Thyroid gland (tissue), 4 donors: ENCODE measurements around the gene COL19A1. TPM values are rescaled to one million over a fixed set of nuclear protein-coding genes. Genes with fewer than 3 reads are reported as not detected.

Experiments used
- DNase-seq, 2 donors: peaks; one replicate each; pipeline ENCODE4 v3.0.0-alpha.2; 2019
- H3K27ac ChIP-seq, 3 donors: fragments of 200-600 bp; sonication (generic); 1 replicate in 2 of 3; 2 replicates in 1 of 3; pipeline ENCODE4 v1.5.1; 2016 to 2019; ENCODE audit warnings: mild to moderate bottlenecking in 1 of 3, moderate library complexity in 1 of 3
- H3K27me3 ChIP-seq: fragments of 200-600 bp; sonication (generic); one replicate; pipeline ENCODE4 v1.5.1; 2019
- H3K36me3 ChIP-seq, 2 donors: fragments of 200-600 bp; sonication (generic); one replicate each; pipeline ENCODE4 v1.5.1; 2016 to 2019
- H3K4me1 ChIP-seq, 2 donors: fragments of 200-600 bp; sonication (generic); one replicate each; pipeline ENCODE4 v1.5.1; 2017 to 2019
- H3K4me3 ChIP-seq, 3 donors: fragments of 200-600 bp; sonication (generic); replicated peaks in 1 of 3; 1 replicate in 2 of 3; 2 replicates in 1 of 3; pipeline ENCODE4 v1.5.1; 2016; ENCODE audit warnings: mild to moderate bottlenecking in 1 of 3
- H3K9me3 ChIP-seq: fragments of 200-600 bp; sonication (generic); one replicate; pipeline ENCODE4 v1.5.1; 2017
- POLR2A ChIP-seq, 2 donors: fragments of 450-650 bp; IDR thresholded peaks; one replicate each; pipeline ENCODE4 v1.6.1; 2017; ENCODE audit warnings: antibody characterized with exemption in 2 of 2, mild to moderate bottlenecking in 2 of 2, moderate library complexity in 1 of 2
- WGBS, 2 donors: methylation state at CpG; one replicate each; pipeline ENCODE4 v1.1.5; 2017; 5-methylcytosine and 5-hydroxymethylcytosine counted together
- intact Hi-C: fragments of 100-400 bp; cut with DNase I; formaldehyde crosslinking; loops from one replicate; pipeline ENCODE4 v1.15.1; 2023
- total RNA-seq, 4 donors: library from RNA; depleted of rRNA; stranded (reverse); fragments of >200 nt; gene quantifications; one replicate each; pipeline ENCODE4 v1.2.3, GENCODE V29; 2016
- TF ChIP-seq, protein P1 (sequence below), 6 experiments: fragments of 200-600 bp in 3 of 6; fragments of 450-650 bp in 3 of 6; sonication (generic) in 3 of 6; IDR thresholded peaks; one replicate each; pipeline ENCODE4 v1.5.1; 2016 to 2019; ENCODE audit warnings: antibody characterized with exemption in 6 of 6, mild to moderate bottlenecking in 2 of 6, inconsistent platforms in 1 of 6, moderate library complexity in 1 of 6

COL19A1 gene
- total RNA-seq, 4 donors from 2014 or later, result not detected

- H3K27me3 ChIP-seq, result no peaks in the 10 kb centered on the region
- H3K27ac ChIP-seq, result no peak overlapping the region
- H3K36me3 ChIP-seq, result no peaks in the 10 kb centered on the region
- intact Hi-C loops, result no loop called here
- no peaks in the 10 kb centered on the region for H3K9me3 ChIP-seq
- 92 to 95% methylated on average over 6 of the region's 6 CpGs for WGBS, 2 donors
- H3K4me1 ChIP-seq, result no peaks in the 10 kb centered on the region
- no peak overlapping the region for H3K4me3 ChIP-seq
- no peak for DNase-seq
- TF ChIP-seq POLR2A (IDR thresholded peaks at IDR 0.05), result no peak
- TF ChIP-seq, protein P1, sequence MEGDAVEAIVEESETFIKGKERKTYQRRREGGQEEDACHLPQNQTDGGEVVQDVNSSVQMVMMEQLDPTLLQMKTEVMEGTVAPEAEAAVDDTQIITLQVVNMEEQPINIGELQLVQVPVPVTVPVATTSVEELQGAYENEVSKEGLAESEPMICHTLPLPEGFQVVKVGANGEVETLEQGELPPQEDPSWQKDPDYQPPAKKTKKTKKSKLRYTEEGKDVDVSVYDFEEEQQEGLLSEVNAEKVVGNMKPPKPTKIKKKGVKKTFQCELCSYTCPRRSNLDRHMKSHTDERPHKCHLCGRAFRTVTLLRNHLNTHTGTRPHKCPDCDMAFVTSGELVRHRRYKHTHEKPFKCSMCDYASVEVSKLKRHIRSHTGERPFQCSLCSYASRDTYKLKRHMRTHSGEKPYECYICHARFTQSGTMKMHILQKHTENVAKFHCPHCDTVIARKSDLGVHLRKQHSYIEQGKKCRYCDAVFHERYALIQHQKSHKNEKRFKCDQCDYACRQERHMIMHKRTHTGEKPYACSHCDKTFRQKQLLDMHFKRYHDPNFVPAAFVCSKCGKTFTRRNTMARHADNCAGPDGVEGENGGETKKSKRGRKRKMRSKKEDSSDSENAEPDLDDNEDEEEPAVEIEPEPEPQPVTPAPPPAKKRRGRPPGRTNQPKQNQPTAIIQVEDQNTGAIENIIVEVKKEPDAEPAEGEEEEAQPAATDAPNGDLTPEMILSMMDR (IDR thresholded peaks at IDR 0.05), result no peak
Observed at GRCh38 chr6:70149209-70149788, 282.9 kb downstream of the COL19A1 start.

GRCh38 chr6:70150521-70150920 lies 284.2 kb downstream of the COL19A1 start:
- Histone ChIP-seq H3K27me3 (no peaks in the 10 kb centered on the region), H3K36me3 (no peaks in the 10 kb centered on the region), H3K4me1 (no peaks in the 10 kb centered on the region), H3K9me3 (no peaks in the 10 kb centered on the region), H3K27ac (no peak overlapping the region), H3K4me3 (no peak overlapping the region)
- no peak for TF ChIP-seq POLR2A (IDR thresholded peaks at IDR 0.05)
- TF ChIP-seq, protein P1 (IDR thresholded peaks at IDR 0.05), result no peak
- DNase-seq, result no peak
- WGBS, 2 donors, result 68 to 76% methylated on average over 4 of the region's 4 CpGs
- intact Hi-C loops, result no loop called here

- intact Hi-C loops, result no loop called here
- DNase-seq, result no peak
- 88 to 91% methylated on average over 2 of the region's 2 CpGs for WGBS, 2 donors
- no peak overlapping the region for H3K27ac ChIP-seq
- no peaks in the 10 kb centered on the region for H3K4me1 ChIP-seq
- TF ChIP-seq POLR2A (IDR thresholded peaks at IDR 0.05), result no peak
- TF ChIP-seq, protein P1 (IDR thresholded peaks at IDR 0.05), result no peak
- H3K9me3 ChIP-seq, result no peaks in the 10 kb centered on the region
- H3K4me3 ChIP-seq, result no peak overlapping the region
- H3K36me3 ChIP-seq, result no peaks in the 10 kb centered on the region
- H3K27me3 ChIP-seq, result no peaks in the 10 kb centered on the region
Observed at GRCh38 chr6:70151616-70152015, 285.3 kb downstream of the COL19A1 start.

DNA sequence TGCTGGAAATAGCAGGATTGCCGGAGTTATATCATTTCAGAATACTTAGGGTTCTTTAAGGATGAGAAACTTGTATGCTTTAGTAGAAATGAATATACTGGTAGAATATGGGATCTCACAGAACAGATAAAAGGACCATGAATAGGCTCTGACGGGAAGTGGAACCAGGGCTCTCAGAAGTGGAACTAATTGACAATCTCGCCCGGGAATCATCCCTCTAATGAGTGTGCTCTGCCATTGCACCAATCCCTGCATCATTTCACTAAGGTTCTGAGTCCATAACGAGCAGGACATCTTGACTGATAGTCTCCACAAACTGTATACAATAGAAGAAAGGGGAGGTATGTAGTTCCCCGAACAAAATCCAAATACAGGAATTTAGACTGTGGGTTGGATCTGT lies 286.4 kb downstream of the COL19A1 start:
- TF ChIP-seq POLR2A (IDR thresholded peaks at IDR 0.05), result no peak
- TF ChIP-seq, protein P1 (IDR thresholded peaks at IDR 0.05), result no peak
- no peak overlapping the region for H3K27ac ChIP-seq
- no peaks in the 10 kb centered on the region for H3K36me3 ChIP-seq
- no peak for DNase-seq
- no peak overlapping the region for H3K4me3 ChIP-seq
- no peaks in the 10 kb centered on the region for H3K4me1 ChIP-seq
- intact Hi-C loops, result no loop called here
- WGBS, 2 donors, result 81 to 82% methylated on average over 6 of the region's 6 CpGs
- no peaks in the 10 kb centered on the region for H3K9me3 ChIP-seq
- no peaks in the 10 kb centered on the region for H3K27me3 ChIP-seq

DNA sequence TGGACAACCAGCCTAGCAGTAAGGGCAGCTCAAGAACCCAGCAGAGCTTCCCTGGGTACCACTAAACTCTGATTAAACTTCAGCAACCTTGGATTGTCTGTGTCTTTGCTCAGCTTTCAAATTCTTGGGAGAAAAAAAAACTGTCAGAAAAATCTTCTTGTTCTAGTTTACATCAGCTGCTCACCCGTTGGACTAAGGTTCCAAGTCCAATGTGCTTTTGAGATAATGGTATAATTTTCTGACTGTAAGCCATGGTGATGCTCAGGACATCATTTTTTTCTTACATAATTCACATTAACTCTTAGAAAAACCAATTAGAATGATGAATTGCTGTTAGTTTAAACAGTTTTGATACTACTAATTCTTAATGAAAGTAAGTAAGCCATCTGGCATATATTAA lies 290.7 kb downstream of the COL19A1 start:
- Histone ChIP-seq H3K9me3 (no peaks in the 10 kb centered on the region), H3K36me3 (no peaks in the 10 kb centered on the region), H3K4me3 (no peak overlapping the region), H3K27ac (no peak overlapping the region), H3K27me3 (no peaks in the 10 kb centered on the region), H3K4me1 (no peaks in the 10 kb centered on the region)
- intact Hi-C loops, result no loop called here
- WGBS, 2 donors, result 59 to 67% methylated on average over 1 of the region's 1 CpG
- DNase-seq, result no peak
- TF ChIP-seq POLR2A (IDR thresholded peaks at IDR 0.05), result no peak
- TF ChIP-seq, protein P1 (IDR thresholded peaks at IDR 0.05), result no peak
